RWPE2 (cell line): Measurements from ENCODE around the gene RNF34.

Experiments
- ATAC-seq: fragments of 200-7000 bp; cut with Tn5 transposase; 3 replicates; pipeline ENCODE4 v1.9.1; 2021; ENCODE audit warnings: low read depth
- DNase-seq: peaks from one replicate; pipeline ENCODE4 v3.0.0-alpha.2; 2020; ENCODE audit warnings: low spot score
- H3K27ac ChIP-seq: fragments of 450-650 bp; 2 replicates; pipeline ENCODE4 v1.5.1; 2017; ENCODE audit warnings: mild to moderate bottlenecking; ENCODE audit not compliant: poor library complexity, severe bottlenecking
- H3K27me3 ChIP-seq: fragments of 250-450 bp; sonication (Bioruptor Pico); 2 replicates; pipeline ENCODE4 v1.5.1; 2021; ENCODE audit warnings: mild to moderate bottlenecking, moderate library complexity; ENCODE audit not compliant: insufficient read depth, poor library complexity, severe bottlenecking
- H3K36me3 ChIP-seq: fragments of 250-450 bp; sonication (Bioruptor Pico); 2 replicates; pipeline ENCODE4 v1.5.1; 2020; ENCODE audit warnings: low read depth, mild to moderate bottlenecking, moderate library complexity
- H3K4me1 ChIP-seq: fragments of 250-450 bp; sonication (Bioruptor Pico); 2 replicates; pipeline ENCODE4 v1.5.1; 2021; ENCODE audit warnings: mild to moderate bottlenecking, moderate library complexity; ENCODE audit not compliant: insufficient read depth, poor library complexity, severe bottlenecking
- H3K4me3 ChIP-seq: fragments of 250-450 bp; sonication (Bioruptor Pico); 2 replicates; pipeline ENCODE4 v1.5.1; 2021; ENCODE audit warnings: mild to moderate bottlenecking, moderate library complexity; ENCODE audit not compliant: severe bottlenecking
- H3K9me3 ChIP-seq: fragments of 250-450 bp; sonication (Bioruptor Pico); 2 replicates; pipeline ENCODE4 v1.5.1; 2021; ENCODE audit warnings: mild to moderate bottlenecking, moderate library complexity; ENCODE audit not compliant: severe bottlenecking
- TF ChIP-seq, protein P1 (sequence below): fragments of 450-650 bp; IDR thresholded peaks from one replicate; pipeline ENCODE4 v1.5.1; 2017; ENCODE audit warnings: mild to moderate bottlenecking, moderate library complexity; ENCODE audit not compliant: poor library complexity, severe bottlenecking

Gene RNF34

DNA sequence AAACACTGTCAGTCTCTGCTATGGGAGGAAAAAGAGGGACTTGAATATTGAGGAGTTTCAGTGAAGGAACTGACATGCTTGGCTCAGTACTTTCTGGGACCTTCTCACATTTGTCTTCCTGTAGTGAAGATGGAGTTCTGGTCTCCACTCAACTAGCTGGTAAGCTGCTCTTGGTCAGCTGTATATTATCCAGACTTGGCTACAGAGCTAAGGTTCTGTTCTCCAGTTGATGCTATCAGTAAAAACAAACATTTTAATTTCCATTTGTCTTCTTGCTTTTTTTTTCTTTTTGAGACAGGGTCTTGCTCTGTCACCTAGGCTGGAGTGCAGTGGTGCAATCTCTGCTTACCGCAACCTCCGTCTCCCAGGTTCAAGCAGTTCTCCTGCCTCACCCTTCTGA lies 5.3 kb downstream of the RNF34 start:
- no peak for ATAC-seq
- peaks cover 60% of the 10 kb centered on the region for H3K36me3 ChIP-seq

DNA sequence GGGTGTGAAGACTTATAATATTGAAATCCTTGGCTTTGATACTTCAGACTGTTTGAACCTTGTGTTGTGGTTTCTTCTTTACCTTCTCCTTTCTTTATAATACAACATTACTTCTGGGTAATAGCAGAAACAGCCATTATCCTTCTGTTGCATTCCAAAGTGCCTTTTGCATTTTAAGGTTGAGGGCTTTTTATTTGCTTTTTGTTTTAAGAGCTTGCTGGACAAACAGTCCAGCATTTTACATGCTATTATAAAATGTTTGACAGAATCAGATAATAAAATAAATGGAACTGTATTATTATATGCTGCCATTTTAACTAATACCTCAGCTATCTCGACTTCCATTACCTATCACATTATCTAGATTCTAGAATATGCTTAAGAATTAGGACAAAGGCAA lies 14.0 kb downstream of the RNF34 start:
- DNase-seq (no peak), ATAC-seq (no peak)
- Histone ChIP-seq H3K27ac (no peak overlapping the region), H3K36me3 (peaks cover 50% of the 10 kb centered on the region), H3K4me1 (no peaks in the 10 kb centered on the region), H3K9me3 (no peaks in the 10 kb centered on the region), H3K4me3 (no peak overlapping the region), H3K27me3 (no peaks in the 10 kb centered on the region)
- TF ChIP-seq, protein P1, sequence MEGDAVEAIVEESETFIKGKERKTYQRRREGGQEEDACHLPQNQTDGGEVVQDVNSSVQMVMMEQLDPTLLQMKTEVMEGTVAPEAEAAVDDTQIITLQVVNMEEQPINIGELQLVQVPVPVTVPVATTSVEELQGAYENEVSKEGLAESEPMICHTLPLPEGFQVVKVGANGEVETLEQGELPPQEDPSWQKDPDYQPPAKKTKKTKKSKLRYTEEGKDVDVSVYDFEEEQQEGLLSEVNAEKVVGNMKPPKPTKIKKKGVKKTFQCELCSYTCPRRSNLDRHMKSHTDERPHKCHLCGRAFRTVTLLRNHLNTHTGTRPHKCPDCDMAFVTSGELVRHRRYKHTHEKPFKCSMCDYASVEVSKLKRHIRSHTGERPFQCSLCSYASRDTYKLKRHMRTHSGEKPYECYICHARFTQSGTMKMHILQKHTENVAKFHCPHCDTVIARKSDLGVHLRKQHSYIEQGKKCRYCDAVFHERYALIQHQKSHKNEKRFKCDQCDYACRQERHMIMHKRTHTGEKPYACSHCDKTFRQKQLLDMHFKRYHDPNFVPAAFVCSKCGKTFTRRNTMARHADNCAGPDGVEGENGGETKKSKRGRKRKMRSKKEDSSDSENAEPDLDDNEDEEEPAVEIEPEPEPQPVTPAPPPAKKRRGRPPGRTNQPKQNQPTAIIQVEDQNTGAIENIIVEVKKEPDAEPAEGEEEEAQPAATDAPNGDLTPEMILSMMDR, result no peak

More for the DNA sequence above, 5.3 kb downstream of the RNF34 start:
- TF ChIP-seq, protein P1, result no peak
- H3K4me1 ChIP-seq, result peaks cover 5% of the 10 kb centered on the region
- no peak overlapping the region for H3K4me3 ChIP-seq
- no peaks in the 10 kb centered on the region for H3K9me3 ChIP-seq
- DNase-seq, result no peak
- no peaks in the 10 kb centered on the region for H3K27me3 ChIP-seq
- no peak overlapping the region for H3K27ac ChIP-seq

DNA sequence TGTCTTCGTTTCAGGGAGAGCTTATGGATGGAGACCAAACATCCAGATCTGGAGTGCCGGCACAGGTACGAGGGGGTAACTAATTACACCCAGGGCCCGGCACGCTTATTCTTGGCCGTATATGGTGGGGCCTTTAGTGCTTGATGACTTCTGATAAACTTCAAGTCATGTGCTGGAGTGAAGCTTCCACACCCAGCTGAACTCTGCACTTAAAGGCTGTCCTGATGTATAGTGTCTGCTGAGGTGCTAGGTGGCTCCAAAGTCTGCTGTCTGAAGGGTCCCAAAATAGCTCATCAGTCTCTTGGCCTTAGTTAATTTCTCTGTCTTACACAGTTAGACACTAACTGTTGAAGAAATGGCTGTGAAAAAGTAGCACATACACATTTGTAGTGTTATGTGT lies 17.9 kb downstream of the RNF34 start:
- no peaks in the 10 kb centered on the region for H3K4me1 ChIP-seq
- TF ChIP-seq, protein P1, result no peak
- H3K4me3 ChIP-seq, result no peak overlapping the region
- no peak for ATAC-seq
- H3K36me3 ChIP-seq, result peaks cover 87% of the 10 kb centered on the region
- no peak for DNase-seq
- H3K9me3 ChIP-seq, result no peaks in the 10 kb centered on the region
- H3K27me3 ChIP-seq, result no peaks in the 10 kb centered on the region
- no peak overlapping the region for H3K27ac ChIP-seq

DNA sequence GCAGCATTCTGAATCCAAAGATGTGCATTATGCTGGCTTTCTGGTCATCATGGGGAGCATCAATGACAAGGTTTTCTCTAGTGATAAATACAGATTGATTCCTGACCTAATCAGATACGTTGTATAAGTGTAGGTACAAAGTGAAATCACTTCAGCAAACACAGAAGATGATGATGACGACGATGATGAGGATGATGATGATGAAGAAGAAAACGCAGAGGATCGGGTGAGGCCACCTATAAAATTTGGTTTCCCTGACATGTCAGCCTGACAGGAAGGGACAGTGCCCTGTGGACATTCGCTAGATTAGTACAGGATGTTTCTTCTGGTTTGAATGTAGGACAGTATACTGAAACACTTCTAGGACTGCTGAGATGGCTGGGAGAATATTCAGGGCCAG lies 20.2 kb downstream of the RNF34 start:
- Histone ChIP-seq H3K4me3 (no peak overlapping the region), H3K9me3 (no peaks in the 10 kb centered on the region), H3K27ac (no peak overlapping the region), H3K4me1 (no peaks in the 10 kb centered on the region), H3K27me3 (no peaks in the 10 kb centered on the region), H3K36me3 (peaks cover 94% of the 10 kb centered on the region)
- TF ChIP-seq, protein P1, result no peak
- ATAC-seq (no peak), DNase-seq (no peak)

DNA sequence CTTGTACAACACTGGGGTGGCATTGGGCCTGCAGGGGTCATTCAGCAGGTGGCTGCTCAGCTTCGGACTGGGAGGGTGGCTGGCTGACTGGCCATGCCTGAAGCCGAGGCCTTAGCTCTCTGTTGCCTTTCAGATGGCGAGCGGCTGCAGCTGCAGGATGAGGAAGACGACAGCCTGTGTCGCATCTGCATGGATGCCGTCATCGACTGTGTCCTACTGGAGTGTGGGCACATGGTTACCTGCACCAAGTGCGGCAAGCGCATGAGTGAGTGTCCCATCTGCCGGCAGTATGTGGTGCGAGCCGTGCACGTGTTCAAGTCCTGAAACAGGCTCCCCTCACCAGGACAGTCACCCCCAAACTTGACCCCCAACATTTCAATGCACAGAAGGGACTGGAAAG lies 23.3 kb downstream of the RNF34 start:
- Histone ChIP-seq H3K27ac (no peak overlapping the region), H3K4me3 (no peak overlapping the region), H3K9me3 (no peaks in the 10 kb centered on the region), H3K4me1 (no peaks in the 10 kb centered on the region), H3K27me3 (no peaks in the 10 kb centered on the region), H3K36me3 (peaks cover 92% of the 10 kb centered on the region)
- DNase-seq, result no peak
- no peak for ATAC-seq
- TF ChIP-seq, protein P1, result no peak
